Measurements from ENCODE around the gene FHIP1B. TPM values are rescaled to one million over a fixed set of nuclear protein-coding genes. Genes with fewer than 3 reads are reported as not detected.

The FHIP1B gene
- total RNA-seq, 4 donors from 2014 or later = 37.1 to 60.8 (median 43.6) TPM

DNA sequence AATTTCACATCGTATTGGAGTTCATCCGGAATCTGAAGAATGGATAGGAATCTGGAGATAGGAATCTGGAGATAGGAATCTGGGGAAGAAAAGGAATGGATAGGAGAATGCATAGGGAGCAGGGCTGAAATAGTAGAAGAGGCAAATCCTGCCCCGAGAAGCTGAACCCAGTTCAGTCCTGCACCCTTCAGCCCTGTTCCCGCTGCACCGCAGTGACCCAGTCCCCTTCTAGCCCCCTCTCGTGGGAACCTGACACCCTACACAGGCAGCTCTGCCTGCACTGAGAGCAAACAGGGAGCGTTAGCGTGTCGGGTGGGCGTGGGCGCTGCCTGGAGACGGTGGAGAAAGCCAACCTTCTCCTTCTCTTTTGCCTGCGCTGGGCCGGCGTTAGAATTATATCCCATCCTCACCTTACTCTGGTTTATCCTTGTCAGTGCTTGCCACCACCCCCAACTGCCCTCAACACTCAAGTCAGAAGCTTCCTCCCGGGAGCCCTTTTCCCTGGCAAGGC lies 24.2 kb upstream of the FHIP1B start:
- intact Hi-C loops (cut with DNase I) = loop anchor here (10.0 kb wide), 1 partner anchor 56 kb away; no protein-coding TSS in a partner anchor
- Histone ChIP-seq H3K36me3 (no peaks in the 10 kb centered on the region), H3K27ac (no peak overlapping the region), H3K9me3 (no peaks in the 10 kb centered on the region), H3K4me3 (replicated peaks in 1 of 3) (peak overlapping the region in 1 of 3 donors; percentile 40), H3K4me1 (peaks cover 12 to 15% of the 10 kb centered on the region in 2 donors), H3K27me3 (no peaks in the 10 kb centered on the region)
- no peak for DNase-seq
- 7 to 8% methylated on average over 16 of the region's 16 CpGs for WGBS, 2 donors
- no peak for TF ChIP-seq POLR2A (IDR thresholded peaks at IDR 0.05)
- TF ChIP-seq, protein P1, sequence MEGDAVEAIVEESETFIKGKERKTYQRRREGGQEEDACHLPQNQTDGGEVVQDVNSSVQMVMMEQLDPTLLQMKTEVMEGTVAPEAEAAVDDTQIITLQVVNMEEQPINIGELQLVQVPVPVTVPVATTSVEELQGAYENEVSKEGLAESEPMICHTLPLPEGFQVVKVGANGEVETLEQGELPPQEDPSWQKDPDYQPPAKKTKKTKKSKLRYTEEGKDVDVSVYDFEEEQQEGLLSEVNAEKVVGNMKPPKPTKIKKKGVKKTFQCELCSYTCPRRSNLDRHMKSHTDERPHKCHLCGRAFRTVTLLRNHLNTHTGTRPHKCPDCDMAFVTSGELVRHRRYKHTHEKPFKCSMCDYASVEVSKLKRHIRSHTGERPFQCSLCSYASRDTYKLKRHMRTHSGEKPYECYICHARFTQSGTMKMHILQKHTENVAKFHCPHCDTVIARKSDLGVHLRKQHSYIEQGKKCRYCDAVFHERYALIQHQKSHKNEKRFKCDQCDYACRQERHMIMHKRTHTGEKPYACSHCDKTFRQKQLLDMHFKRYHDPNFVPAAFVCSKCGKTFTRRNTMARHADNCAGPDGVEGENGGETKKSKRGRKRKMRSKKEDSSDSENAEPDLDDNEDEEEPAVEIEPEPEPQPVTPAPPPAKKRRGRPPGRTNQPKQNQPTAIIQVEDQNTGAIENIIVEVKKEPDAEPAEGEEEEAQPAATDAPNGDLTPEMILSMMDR (IDR thresholded peaks at IDR 0.05) = no peak

DNA sequence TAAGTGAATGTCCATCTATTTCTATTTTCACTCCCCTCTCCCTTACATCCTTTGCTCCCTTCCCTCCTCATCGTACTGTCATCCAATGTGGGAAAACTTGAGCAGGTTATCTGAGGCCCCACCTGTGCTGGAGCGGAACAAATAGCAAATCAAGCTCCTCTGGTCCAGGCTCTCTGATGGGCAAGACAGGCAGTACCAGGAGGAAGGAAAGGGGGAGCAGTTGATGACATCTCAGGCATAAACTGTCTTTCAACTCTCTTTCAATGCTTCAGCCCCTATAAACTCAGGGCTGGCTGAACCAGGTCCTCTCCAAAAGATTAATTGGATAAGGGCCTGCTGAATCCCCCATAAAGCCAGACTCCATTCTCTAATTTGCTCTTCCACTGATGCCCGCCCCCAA lies 23.7 kb upstream of the FHIP1B start:
- H3K36me3 ChIP-seq = no peaks in the 10 kb centered on the region
- 67 to 74% methylated on average over 3 of the region's 3 CpGs for WGBS, 2 donors
- no peak overlapping the region for H3K27ac ChIP-seq
- peaks cover 12 to 15% of the 10 kb centered on the region in 2 donors for H3K4me1 ChIP-seq
- H3K4me3 ChIP-seq (replicated peaks in 1 of 3) = no peak overlapping the region
- no peak for TF ChIP-seq POLR2A (IDR thresholded peaks at IDR 0.05)
- no peaks in the 10 kb centered on the region for H3K27me3 ChIP-seq
- H3K9me3 ChIP-seq = no peaks in the 10 kb centered on the region
- intact Hi-C loops (cut with DNase I) = loop anchor here (10.0 kb wide), 1 partner anchor 57 kb away; no protein-coding TSS in a partner anchor
- DNase-seq = no peak

DNA sequence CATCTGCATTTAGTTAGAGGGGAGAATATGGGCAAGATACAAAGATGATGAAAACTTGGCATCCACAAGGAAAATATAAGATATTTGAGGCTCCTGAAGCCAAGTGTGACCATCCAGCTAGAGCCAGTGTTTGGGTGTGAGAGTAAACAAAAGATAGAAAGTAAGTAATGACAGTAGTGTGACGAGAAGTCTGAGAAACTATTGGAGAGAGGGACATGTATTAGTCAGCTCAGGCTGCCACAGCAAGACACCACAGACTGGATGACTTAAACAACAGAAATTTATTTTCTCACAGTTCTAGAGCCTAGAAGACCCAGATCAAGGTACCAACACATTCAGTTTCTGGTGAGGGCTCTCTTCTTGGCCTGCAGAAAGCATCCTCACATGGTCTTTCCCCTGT lies 18.8 kb upstream of the FHIP1B start:
- TF ChIP-seq, protein P1 (IDR thresholded peaks at IDR 0.05) = no peak
- no peak for TF ChIP-seq POLR2A (IDR thresholded peaks at IDR 0.05)
- WGBS, 2 donors = 98 to 100% methylated on average over 1 of the region's 1 CpG

DNA sequence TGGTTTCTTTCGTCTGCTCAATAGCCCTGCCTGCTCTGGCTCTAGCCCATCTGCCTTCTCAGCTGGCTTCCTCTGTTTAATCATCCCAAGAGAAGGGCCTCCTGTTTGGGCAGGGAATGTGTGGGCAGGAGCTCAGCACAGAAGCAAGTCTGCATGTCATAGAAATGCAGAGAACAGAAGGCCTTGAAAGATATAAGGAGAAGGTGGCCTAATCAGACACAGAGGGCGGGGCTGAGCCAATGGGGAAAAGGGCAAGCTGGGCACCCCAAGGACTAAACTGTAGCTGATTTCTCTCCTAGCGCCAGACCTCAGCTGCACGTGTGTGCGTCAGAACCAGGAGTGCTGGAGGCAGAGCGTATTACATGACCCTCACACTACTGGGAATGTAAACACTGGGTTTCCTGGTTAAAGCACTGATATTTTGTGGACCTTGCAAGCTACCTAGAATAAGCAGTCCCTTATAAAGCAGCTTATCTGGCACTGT lies 17.6 kb upstream of the FHIP1B start:
- no peak overlapping the region for H3K4me3 ChIP-seq (replicated peaks in 1 of 3)
- intact Hi-C loops (cut with DNase I) = loop anchor here (5.0 to 10.0 kb wide), 2 partner anchors 63 to 100 kb away; no protein-coding TSS in a partner anchor
- no peak for DNase-seq
- TF ChIP-seq POLR2A (IDR thresholded peaks at IDR 0.05) = no peak
- TF ChIP-seq, protein P1 (IDR thresholded peaks at IDR 0.05) = no peak
- H3K4me1 ChIP-seq = no peaks in the 10 kb centered on the region
- 78 to 83% methylated on average over 6 of the region's 6 CpGs for WGBS, 2 donors
- no peaks in the 10 kb centered on the region for H3K27me3 ChIP-seq
- H3K9me3 ChIP-seq = no peaks in the 10 kb centered on the region
- H3K36me3 ChIP-seq = no peaks in the 10 kb centered on the region
- no peak overlapping the region for H3K27ac ChIP-seq

More for the DNA sequence above, 18.8 kb upstream of the FHIP1B start:
- intact Hi-C loops (cut with DNase I) = loop anchor here (5.0 to 10.0 kb wide), 2 partner anchors 62 to 99 kb away; no protein-coding TSS in a partner anchor
- Histone ChIP-seq H3K27me3 (no peaks in the 10 kb centered on the region), H3K36me3 (no peaks in the 10 kb centered on the region), H3K4me3 (replicated peaks in 1 of 3) (no peak overlapping the region), H3K9me3 (no peaks in the 10 kb centered on the region), H3K4me1 (no peaks in the 10 kb centered on the region), H3K27ac (no peak overlapping the region)
- DNase-seq = no peak

DNA sequence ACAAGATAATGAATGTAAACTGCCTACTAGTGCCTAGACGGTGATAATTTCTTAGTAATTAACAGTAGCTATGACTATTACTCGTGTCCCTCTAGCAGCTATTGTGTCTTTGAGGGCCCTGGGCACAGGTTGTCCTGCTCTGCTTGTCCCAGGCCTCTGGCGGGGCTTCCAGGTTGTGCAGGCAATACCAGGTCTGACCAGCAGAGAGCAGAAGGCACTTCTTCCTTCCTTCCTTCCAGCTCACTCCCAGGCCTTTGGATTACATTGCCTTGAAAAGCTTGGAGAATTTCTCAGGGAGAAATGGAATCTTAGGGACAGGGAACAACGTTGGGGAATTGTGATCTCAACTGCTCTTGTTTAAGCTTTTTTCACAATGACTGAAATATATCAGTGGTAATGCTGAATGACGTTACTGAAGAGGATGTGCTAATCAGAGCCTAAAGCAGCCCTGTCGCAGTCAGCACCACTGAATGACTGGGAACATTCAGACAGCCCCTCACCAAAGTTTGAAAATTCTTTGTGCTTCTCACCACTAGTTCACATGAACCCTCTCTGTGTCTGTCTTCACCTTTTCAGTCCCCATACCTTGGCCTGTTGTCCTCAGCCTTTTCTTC lies 16.8 kb upstream of the FHIP1B start:
- intact Hi-C loops (cut with DNase I) = loop anchor here (5.0 to 10.0 kb wide), 2 partner anchors 64 to 101 kb away; no protein-coding TSS in a partner anchor
- WGBS, 2 donors = 49 to 50% methylated on average over 6 of the region's 6 CpGs
- Histone ChIP-seq H3K9me3 (no peaks in the 10 kb centered on the region), H3K27me3 (no peaks in the 10 kb centered on the region), H3K36me3 (no peaks in the 10 kb centered on the region), H3K27ac (no peak overlapping the region), H3K4me1 (no peaks in the 10 kb centered on the region), H3K4me3 (replicated peaks in 1 of 3) (no peak overlapping the region)
- TF ChIP-seq, protein P1 (IDR thresholded peaks at IDR 0.05) = peak; percentile 61 to 99 (median 92)
- no peak for TF ChIP-seq POLR2A (IDR thresholded peaks at IDR 0.05)
- DNase-seq = peak; percentile 75 to 78

Measured in thyroid gland (tissue), 4 donors.